H1 (cell line): ENCODE measurements around the gene PRX. TPM values are rescaled to one million over a fixed set of nuclear protein-coding genes. Genes with fewer than 3 reads are reported as not detected.

Experiments
- CTCF ChIA-PET: fragments of 300-600 bp; sonication (Branson Sonifier 250); formaldehyde crosslinking; loops from one replicate; lab custom pipeline; 2021; ENCODE audit not compliant: partially characterized antibody; lab: Charles Lee
- POLR2A ChIA-PET: fragments of 300-600 bp; sonication (Branson Sonifier 250); formaldehyde crosslinking; loops from one replicate; lab custom pipeline; 2021; ENCODE audit warnings: inconsistent platforms; ENCODE audit not compliant: partially characterized antibody; lab: Charles Lee
- DNase-seq, 2 experiments: peaks; one replicate each; pipeline versions ENCODE4 v3.0.0 to v3.0.0-alpha.2; 2010 to 2022; ENCODE audit warnings: low spot score in 2 of 2, low read depth in 1 of 2, mixed read lengths in 1 of 2
- FAIRE-seq: peaks from 2 replicates; lab custom pipeline; 2011; peaks lifted over from hg19 to GRCh38; lab: Jason Lieb, UNC
- H2AFZ ChIP-seq: 2 replicates; pipeline ENCODE4 v1.8.1; 2012; ENCODE audit warnings: low read length, inconsistent platforms
- H2AK5ac ChIP-seq: 2 replicates; pipeline ENCODE4 v1.6.1; 2013; ENCODE audit warnings: low read depth, low read length
- H2BK120ac ChIP-seq: replicated peaks from 2 replicates; pipeline ENCODE3; 2013; ENCODE audit warnings: low read depth, low read length, inconsistent platforms
- H2BK12ac ChIP-seq: 2 replicates; pipeline ENCODE4 v1.6.1; 2013; ENCODE audit warnings: low read depth, low read length
- H2BK15ac ChIP-seq: 2 replicates; pipeline ENCODE4 v1.6.1; 2013; ENCODE audit warnings: low read length
- H2BK20ac ChIP-seq: 2 replicates; pipeline ENCODE4 v1.6.1; 2013; ENCODE audit warnings: low read length
- H2BK5ac ChIP-seq: 2 replicates; pipeline ENCODE4 v1.6.1; 2013; ENCODE audit warnings: low read depth, low read length
- H3K14ac ChIP-seq: 2 replicates; pipeline ENCODE4 v1.6.1; 2013; ENCODE audit warnings: inconsistent platforms; ENCODE audit not compliant: insufficient read length
- H3K18ac ChIP-seq: 2 replicates; pipeline ENCODE4 v1.6.1; 2013; ENCODE audit warnings: low read length; ENCODE audit errors: extremely low read depth
- H3K23ac ChIP-seq: 2 replicates; pipeline ENCODE4 v1.6.1; 2013; ENCODE audit warnings: inconsistent platforms; ENCODE audit not compliant: insufficient read length
- H3K23me2 ChIP-seq: 2 replicates; pipeline ENCODE4 v1.6.1; 2013; ENCODE audit warnings: low read depth, low read length
- H3K27ac ChIP-seq: 2 replicates; pipeline ENCODE4 v1.6.1; 2011; ENCODE audit warnings: low read depth, low read length, inconsistent platforms
- H3K27me3 ChIP-seq, 4 experiments: replicated peaks in 1 of 4; 1 replicate in 1 of 4; 2 replicates in 3 of 4; pipeline versions ENCODE4 v1.6.1 to v1.8.1; 2011 to 2013; ENCODE audit warnings: low read length in 3 of 4, mild to moderate bottlenecking in 3 of 4, inconsistent platforms in 2 of 4, mixed read lengths in 2 of 4, moderate library complexity in 1 of 4; ENCODE audit not compliant: control insufficient read depth in 3 of 4, insufficient read depth in 3 of 4; ENCODE audit errors: extremely low read depth in 1 of 4
- H3K36me3 ChIP-seq, 4 experiments: 2 replicates each; pipeline versions ENCODE4 v1.6.1 to v1.8.1; 2011 to 2013; ENCODE audit warnings: mild to moderate bottlenecking in 4 of 4, low read length in 3 of 4, moderate library complexity in 2 of 4, control low read depth in 1 of 4, inconsistent platforms in 1 of 4; ENCODE audit not compliant: insufficient read depth in 4 of 4, control insufficient read depth in 2 of 4
- H3K4ac ChIP-seq: replicated peaks from 2 replicates; pipeline ENCODE3; 2013; ENCODE audit warnings: low read length, low read depth, mixed read lengths, inconsistent platforms; ENCODE audit not compliant: insufficient read length
- H3K4me1 ChIP-seq, 4 experiments: replicated peaks in 1 of 4; 1 replicate in 1 of 4; 2 replicates in 3 of 4; pipeline versions ENCODE4 v1.6.1 to v1.8.1; 2011 to 2013; ENCODE audit warnings: low read length in 3 of 4, inconsistent platforms in 2 of 4, mixed read lengths in 1 of 4; ENCODE audit not compliant: insufficient read depth in 4 of 4, control insufficient read depth in 3 of 4
- H3K4me2 ChIP-seq, 2 experiments: 2 replicates each; pipeline versions ENCODE4 v1.6.1 to v1.8.1; 2011 to 2013; ENCODE audit warnings: low read depth in 2 of 2, low read length in 2 of 2, control low read depth in 1 of 2, inconsistent platforms in 1 of 2, mild to moderate bottlenecking in 1 of 2; ENCODE audit not compliant: insufficient read depth in 1 of 2
- H3K4me3 ChIP-seq, 4 experiments: fragments of 200-600, 300-600 bp in 1 of 4; sonication (generic), shearing (Covaris generic), sonication (Bioruptor Twin) in 1 of 4; 2 replicates each; pipeline versions ENCODE4 v1.5.1 to v1.8.1; 2011 to 2016; ENCODE audit warnings: low read length in 4 of 4, low read depth in 3 of 4, control low read depth in 2 of 4, inconsistent platforms in 2 of 4, mild to moderate bottlenecking in 2 of 4, mixed read lengths in 1 of 4, moderate library complexity in 1 of 4; ENCODE audit not compliant: insufficient read depth in 2 of 4; ENCODE audit errors: extremely low read depth in 1 of 4
- H3K56ac ChIP-seq: replicated peaks from 2 replicates; pipeline ENCODE3; 2013; ENCODE audit warnings: low read depth, mild to moderate bottlenecking, mixed read lengths, low read length, inconsistent platforms; ENCODE audit not compliant: insufficient read length
- H3K79me1 ChIP-seq: 2 replicates; pipeline ENCODE4 v1.6.1; 2013; ENCODE audit warnings: low read depth, low read length, control low read depth
- H3K79me2 ChIP-seq, 2 experiments: 2 replicates each; pipeline versions ENCODE4 v1.6.1 to v1.8.1; 2012 to 2013; ENCODE audit warnings: low read length in 2 of 2, mild to moderate bottlenecking in 2 of 2, inconsistent platforms in 1 of 2; ENCODE audit not compliant: insufficient read depth in 2 of 2, control insufficient read depth in 1 of 2
- H3K9ac ChIP-seq, 4 experiments: replicated peaks in 1 of 4; 1 replicate in 1 of 4; 2 replicates in 3 of 4; pipeline versions ENCODE4 v1.6.1 to v1.8.1; 2011 to 2013; ENCODE audit warnings: low read depth in 3 of 4, low read length in 3 of 4, control low read depth in 2 of 4, mild to moderate bottlenecking in 2 of 4, moderate library complexity in 2 of 4, inconsistent platforms in 1 of 4; ENCODE audit errors: extremely low read depth in 1 of 4
- H3K9me3 ChIP-seq, 2 experiments: 2 replicates each; pipeline versions ENCODE4 v1.6.1 to v1.8.1; 2012 to 2013; ENCODE audit warnings: mild to moderate bottlenecking in 2 of 2, moderate library complexity in 2 of 2, control low read depth in 1 of 2, inconsistent platforms in 1 of 2, low read depth in 1 of 2, low read length in 1 of 2, mixed read lengths in 1 of 2; ENCODE audit not compliant: insufficient read depth in 2 of 2
- H4K20me1 ChIP-seq, 2 experiments: replicated peaks in 1 of 2; 2 replicates each; pipeline versions ENCODE3 to v1.8.1; 2011 to 2013; ENCODE audit warnings: inconsistent platforms in 2 of 2, low read length in 2 of 2, mild to moderate bottlenecking in 1 of 2; ENCODE audit not compliant: insufficient read depth in 2 of 2, control insufficient read depth in 1 of 2
- H4K5ac ChIP-seq: 2 replicates; pipeline ENCODE4 v1.6.1; 2013; ENCODE audit warnings: low read length, low read depth, mixed read lengths, inconsistent platforms; ENCODE audit not compliant: insufficient read length
- H4K8ac ChIP-seq: 2 replicates; pipeline ENCODE4 v1.8.0; 2013; ENCODE audit warnings: mild to moderate bottlenecking, moderate library complexity, low read length, inconsistent platforms; ENCODE audit not compliant: insufficient read depth; ENCODE audit errors: extremely low read depth
- H4K91ac ChIP-seq: replicated peaks from 2 replicates; pipeline ENCODE3; 2013; ENCODE audit warnings: low read length, mixed read lengths, inconsistent platforms; ENCODE audit not compliant: insufficient read length
- CHD1 ChIP-seq: IDR thresholded peaks from 2 replicates; pipeline ENCODE4 v1.6.1; 2012; ENCODE audit warnings: low read depth, low read length, improper control_type of control experiment
- KDM1A ChIP-seq: fragments of 200-600, 300-600 bp; sonication (generic); IDR thresholded peaks from 2 replicates; pipeline ENCODE4 v1.7.1; 2016; ENCODE audit warnings: mild to moderate bottlenecking, low read length, borderline replicate concordance
- POU5F1 ChIP-seq: IDR thresholded peaks from 2 replicates; pipeline ENCODE4 v1.6.1; 2011; ENCODE audit warnings: low read depth, mild to moderate bottlenecking, low read length, moderate library complexity
- SP1 ChIP-seq: IDR thresholded peaks from 2 replicates; pipeline ENCODE4 v1.6.1; 2011; ENCODE audit warnings: low read depth, low read length
- TAF7 ChIP-seq: optimal IDR thresholded peaks from 2 replicates; pipeline ENCODE3; 2011; ENCODE audit warnings: low read depth, mild to moderate bottlenecking, inconsistent platforms, low read length, moderate library complexity, borderline replicate concordance
- WGBS, 2 experiments: shearing (Covaris generic) in 1 of 2; methylation state at CpG; one replicate each; pipeline versions ENCODE4 v1.1.6 to v1.1.7; 2013 to 2015; ENCODE audit warnings: low lambda C conversion rate in 2 of 2, mixed read lengths in 2 of 2, inconsistent platforms in 1 of 2, low coverage in 1 of 2, missing lambda C conversion rate in 1 of 2; ENCODE audit not compliant: insufficient replicate concordance in 2 of 2, insufficient coverage in 1 of 2, insufficient read length in 1 of 2; ENCODE audit errors: extremely low coverage in 1 of 2, missing lambda C conversion rate in 1 of 2; 5-methylcytosine and 5-hydroxymethylcytosine counted together
- polyA plus RNA-seq, 7 experiments: library from polyadenylated mRNA; depleted of rRNA in 3 of 7; stranded (reverse) in 5 of 7; unstranded in 2 of 7; fragments of >200 nt in 5 of 7; fragments of 200-250 nt in 2 of 7; gene quantifications; 1 replicate in 5 of 7; 2 replicates in 1 of 7; 4 replicates in 1 of 7; pipeline versions ENCODE4 v1.2.1 to v1.2.3, GENCODE V29; 2011 to 2013; ENCODE audit warnings: missing spikeins in 2 of 7, mixed read lengths in 2 of 7
- total RNA-seq: library from RNA; stranded (reverse); fragmentation: NEBNext Ultra II Directional; extraction: Animal tissue kit (Norgen Biotek cat#: 25700); gene quantifications from 2 replicates; pipeline ENCODE4 v1.2.1, GENCODE V29; 2021
- TF ChIP-seq, protein P1 (sequence below): IDR thresholded peaks from 2 replicates; pipeline ENCODE4 v1.6.1; 2012; ENCODE audit warnings: inconsistent platforms
- TF ChIP-seq, protein P2 (sequence below): IDR thresholded peaks from 2 replicates; pipeline ENCODE4 v1.6.1; 2011; ENCODE audit warnings: low read depth, mild to moderate bottlenecking, low read length; ENCODE audit not compliant: insufficient read depth

The PRX gene
- total and polyA plus RNA-seq, 2 of the 8 experiments (the other 6 are each of a cell fraction or from before 2014, with no cell fraction given), result 2.8 to 5.8 TPM

GRCh38 chr19:40425450-40426287 is 12.5 kb upstream of the PRX start, which contains the start of gene SERTAD1:
Gene SERTAD1, minus strand, starts transcription at chr19:40425992. Its CDS starts 2,446 bp downstream, at chr19:40423546.
- CTCF ChIA-PET, result interaction anchor here (0.9 to 3.3 kb wide), 10 partner anchors 8 to 120 kb away, joined by 3 to 21 read pairs (median 4); partner anchors contain the start of genes BLVRB and SPTBN4
- no peaks in the 10 kb centered on the region; the same call in 1 of the 2 replicates for H3K79me1 ChIP-seq
- H3K4me3 ChIP-seq, result peak within 1 kb of the TSS; percentile 58 to 79 (median 71)
- H3K27me3 ChIP-seq, result no peaks in the 10 kb centered on the region
- H3K56ac ChIP-seq, result peak within 1 kb of the TSS; percentile 69
- peaks cover 0 to 6% (median 4%) of the 10 kb centered on the region in 4 experiments; a peak in 3 of 7 replicates for H3K4me1 ChIP-seq
- no peak within 1 kb of the TSS for H2BK20ac ChIP-seq
- H4K5ac ChIP-seq, result peak within 1 kb of the TSS; percentile 79
- peak within 1 kb of the TSS; percentile 87; the same call in 1 of the 2 replicates for H2AFZ ChIP-seq
- POLR2A ChIA-PET, result interaction anchor here (0.6 to 3.1 kb wide), 22 partner anchors 9 to 178 kb away, joined by 3 to 23 read pairs (median 4); partner anchors contain the start of genes HIPK4, PRX and SERTAD3
- WGBS, 2 experiments, result 1% methylated on average over 55 of the region's 75 CpGs; no CpG with 5 or more reads in 1 of the 2 experiments
- H4K8ac ChIP-seq, result peak within 1 kb of the TSS; percentile 83; the same call in 1 of the 2 replicates
- no peak within 1 kb of the TSS; the same call in 1 of the 2 replicates for H2AK5ac ChIP-seq
- H3K9ac ChIP-seq, result peak within 1 kb of the TSS; percentile 66 to 81 (median 68)
- H3K27ac ChIP-seq, result peak within 1 kb of the TSS; percentile 69; the same call in 1 of the 2 replicates
- H3K23me2 ChIP-seq, result peaks cover 12% of the 10 kb centered on the region
- H3K18ac ChIP-seq, result peak within 1 kb of the TSS; percentile 87
- H3K9me3 ChIP-seq, result no peaks in the 10 kb centered on the region
- H3K36me3 ChIP-seq, result peaks cover 0 to 2% (median 0%) of the 10 kb centered on the region in 4 experiments; a peak in 2 of 8 replicates
- H2BK15ac ChIP-seq, result peak within 1 kb of the TSS; percentile 48; the same call in 1 of the 2 replicates
- no peak for FAIRE-seq
- no peaks in the 10 kb centered on the region for H4K20me1 ChIP-seq
- no peak within 1 kb of the TSS for H3K23ac ChIP-seq
- 0 out of 2 replicates have a peak within 1 kb of the TSS, but pooled peaks have one; percentile 84 for H2BK12ac ChIP-seq
- H3K4me2 ChIP-seq, result peak within 1 kb of the TSS; percentile 83 to 95
- H2BK120ac ChIP-seq, result peak within 1 kb of the TSS; percentile 12
- H3K4ac ChIP-seq, result peak within 1 kb of the TSS; percentile 71
- no peak within 1 kb of the TSS for H3K14ac ChIP-seq
- H3K79me2 ChIP-seq, result no peaks in the 10 kb centered on the region
- H2BK5ac ChIP-seq, result peak within 1 kb of the TSS; percentile 94
- H4K91ac ChIP-seq, result peak within 1 kb of the TSS; percentile 22
- peak; percentile 99 for DNase-seq
- peak; percentile 64 for TF ChIP-seq TAF7
- no peak for TF ChIP-seq POU5F1
- TF ChIP-seq, protein P1, sequence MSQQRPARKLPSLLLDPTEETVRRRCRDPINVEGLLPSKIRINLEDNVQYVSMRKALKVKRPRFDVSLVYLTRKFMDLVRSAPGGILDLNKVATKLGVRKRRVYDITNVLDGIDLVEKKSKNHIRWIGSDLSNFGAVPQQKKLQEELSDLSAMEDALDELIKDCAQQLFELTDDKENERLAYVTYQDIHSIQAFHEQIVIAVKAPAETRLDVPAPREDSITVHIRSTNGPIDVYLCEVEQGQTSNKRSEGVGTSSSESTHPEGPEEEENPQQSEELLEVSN, result no peak
- peak; percentile 84 for TF ChIP-seq SP1
- TF ChIP-seq, protein P2, sequence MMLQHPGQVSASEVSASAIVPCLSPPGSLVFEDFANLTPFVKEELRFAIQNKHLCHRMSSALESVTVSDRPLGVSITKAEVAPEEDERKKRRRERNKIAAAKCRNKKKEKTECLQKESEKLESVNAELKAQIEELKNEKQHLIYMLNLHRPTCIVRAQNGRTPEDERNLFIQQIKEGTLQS, result no peak
- TF ChIP-seq CHD1, result no peak
- no peak for TF ChIP-seq KDM1A
